PC-3 (cell line): Measurements from ENCODE around the gene ALX4. TPM values are rescaled to one million over a fixed set of nuclear protein-coding genes. Genes with fewer than 3 reads are reported as not detected.

Experiments used
- ATAC-seq: fragments of 200-7000 bp; cut with Tn5 transposase; 2 replicates; pipeline ENCODE4 v1.9.1; 2020; ENCODE audit warnings: mild to moderate bottlenecking, moderate library complexity
- Bru-seq: library from RNA; stranded (reverse); fragments of 400-500 nt; gene quantifications from one replicate; lab custom pipeline; 2021; lab: Mats Ljungman, UMichigan
- BruChase-seq, 2 experiments: library from RNA; stranded (reverse); fragments of 400-500 nt; gene quantifications; one replicate each; lab custom pipeline; 2021; lab: Mats Ljungman, UMichigan
- BruUV-seq: library from RNA; stranded (reverse); fragments of 400-500 nt; replicated peaks from 2 replicates; lab custom pipeline; 2021; lab: Mats Ljungman, UMichigan
- CTCF ChIA-PET: fragments of 300-600 bp; sonication (Branson Sonifier 250); formaldehyde crosslinking; loops from one replicate; lab custom pipeline; 2022; ENCODE audit warnings: antibody characterized with exemption; lab: Charles Lee
- POLR2A ChIA-PET: fragments of 300-600 bp; sonication (Branson Sonifier 250); formaldehyde crosslinking; loops from one replicate; lab custom pipeline; 2022; ENCODE audit warnings: antibody characterized with exemption; ENCODE audit not compliant: unreplicated experiment; lab: Charles Lee
- DNase-seq: peaks from one replicate; pipeline ENCODE4 v3.0.0-alpha.2; 2015
- H2AFZ ChIP-seq: fragments of 300-600 bp; sonication (generic); 2 replicates; pipeline ENCODE4 v1.6.0; 2016; ENCODE audit warnings: antibody characterized with exemption, low read length
- H3F3A ChIP-seq: fragments of 300-600 bp; sonication (generic); one replicate; pipeline ENCODE4 v1.6.0; 2017; ENCODE audit warnings: antibody characterized with exemption, low read length, control low read depth, mild to moderate bottlenecking; ENCODE audit not compliant: unreplicated experiment
- H3K27ac ChIP-seq: fragments of 300-600 bp; sonication (generic); 2 replicates; pipeline ENCODE4 v1.5.1; 2016; ENCODE audit warnings: mild to moderate bottlenecking, low read length
- H3K27me3 ChIP-seq: fragments of 300-600 bp; sonication (generic); 2 replicates; pipeline ENCODE4 v1.6.1; 2016; ENCODE audit warnings: low read length, mixed read lengths
- H3K36me3 ChIP-seq: fragments of 300-600 bp; sonication (generic); 2 replicates; pipeline ENCODE4 v1.6.1; 2016; ENCODE audit warnings: low read depth, mixed run types, low read length, mixed read lengths
- H3K4me1 ChIP-seq: fragments of 300-600 bp; sonication (generic); 2 replicates; pipeline ENCODE4 v1.5.1; 2016; ENCODE audit warnings: low read length; ENCODE audit not compliant: insufficient read depth
- H3K4me2 ChIP-seq: fragments of 300-600 bp; sonication (generic); 2 replicates; pipeline ENCODE4 v1.6.0; 2016; ENCODE audit warnings: low read length
- H3K4me3 ChIP-seq: fragments of 300-600 bp; sonication (generic); 2 replicates; pipeline ENCODE4 v1.5.1; 2016; ENCODE audit warnings: mild to moderate bottlenecking, low read length, mixed read lengths
- H3K79me2 ChIP-seq: fragments of 300-600 bp; sonication (generic); 2 replicates; pipeline ENCODE4 v1.6.1; 2017; ENCODE audit warnings: low read length, mixed read lengths
- H3K9ac ChIP-seq: fragments of 300-600 bp; sonication (generic); 2 replicates; pipeline ENCODE4 v1.6.0; 2016; ENCODE audit warnings: mild to moderate bottlenecking, low read length
- H3K9me2 ChIP-seq: fragments of 300-600 bp; sonication (generic); replicated peaks from 2 replicates; pipeline ENCODE4 v1.6.1; 2016; ENCODE audit warnings: mixed run types, low read length, mixed read lengths
- H3K9me3 ChIP-seq: fragments of 300-600 bp; sonication (generic); 2 replicates; pipeline ENCODE4 v1.6.1; 2016; ENCODE audit warnings: low read length, mixed read lengths
- H4K20me1 ChIP-seq: fragments of 300-600 bp; sonication (generic); 2 replicates; pipeline ENCODE4 v1.6.1; 2016; ENCODE audit warnings: low read length, mixed read lengths
- CTCF ChIP-seq: fragments of 300-600 bp; sonication (generic); conservative IDR thresholded peaks from 2 replicates; pipeline ENCODE4 v1.5.1; 2017; ENCODE audit warnings: antibody characterized with exemption, low read depth, mild to moderate bottlenecking, low read length
- EZH2 ChIP-seq: fragments of 300-600 bp; sonication (generic); IDR thresholded peaks from one replicate; pipeline ENCODE4 v1.6.1; 2017; ENCODE audit warnings: antibody characterized with exemption, mild to moderate bottlenecking, low read length; ENCODE audit not compliant: unreplicated experiment
- EZH2phosphoT487 ChIP-seq: fragments of 300-600 bp; sonication (generic); IDR thresholded peaks from 2 replicates; pipeline ENCODE4 v1.6.1; 2018; ENCODE audit warnings: mild to moderate bottlenecking, antibody characterized with exemption, low read length, borderline replicate concordance
- intact Hi-C: fragments of 100-400 bp; cut with micrococcal nuclease; formaldehyde crosslinking; loops from 2 replicates; pipeline ENCODE4 v1.9.0; 2023
- long read RNA-seq: library from polyadenylated mRNA; unstranded; transcript quantifications from one replicate; pipeline ENCODE4 v2.0.0, GENCODE V29; 2021; ENCODE audit not compliant: unreplicated experiment
- total RNA-seq: library from RNA; depleted of rRNA; stranded (reverse); fragments of >200 nt; gene quantifications from 2 replicates; pipeline ENCODE4 v1.2.3, GENCODE V29; 2014; rRNA removed

ALX4 gene
- total RNA-seq (not detected in 2 replicates), Bru-seq, nascent RNA (percentile 3 among the genes with signal in this experiment), BruChase-seq, experiment 1, labeled RNA remaining after a 6-hour chase (percentile 3 among the genes with signal in this experiment), BruChase-seq, experiment 2, labeled RNA remaining after a 2-hour chase (percentile 1 among the genes with signal in this experiment)
- long read RNA-seq, partial matches to known transcripts, result 0 of 1 reads
- long read RNA-seq, other reads (novel, unspliced or antisense), result 1 of 1 reads

GRCh38 chr11:44309478-44310205 is at the start of gene ALX4:
Gene ALX4, minus strand, starts transcription at chr11:44310139. Its CDS starts 77 bp downstream, at chr11:44310062.
- H3K9ac ChIP-seq, result no peak within 1 kb of the TSS
- H3K9me2 ChIP-seq, result no peaks in the 10 kb centered on the region
- peaks cover 62% of the 10 kb centered on the region for H3K27me3 ChIP-seq
- H3K4me3 ChIP-seq, result peak within 1 kb of the TSS; percentile 54
- H4K20me1 ChIP-seq, result no peaks in the 10 kb centered on the region
- DNase-seq, result peak; percentile 18
- no TSS peak for BruUV-seq
- no peaks in the 10 kb centered on the region for H3K79me2 ChIP-seq
- peak; percentile 70 for ATAC-seq
- H3K9me3 ChIP-seq, result no peaks in the 10 kb centered on the region
- no peak within 1 kb of the TSS for H3K27ac ChIP-seq
- H3K4me1 ChIP-seq, result no peaks in the 10 kb centered on the region
- H2AFZ ChIP-seq, result peak within 1 kb of the TSS; percentile 38; the same call in 1 of the 2 replicates
- peak within 1 kb of the TSS; percentile 72 for H3K4me2 ChIP-seq
- H3K36me3 ChIP-seq, result no peaks in the 10 kb centered on the region
- intact Hi-C loops, result no loop called here
- POLR2A ChIA-PET, result no interaction called here
- no peaks in the 10 kb centered on the region for H3F3A ChIP-seq
- CTCF ChIA-PET, result no interaction called here
- TF ChIP-seq EZH2phosphoT487 (no peak; the same call in 1 of the 2 replicates), EZH2 (peak; percentile 86)

- no peak overlapping the region for H3K27ac ChIP-seq
- H2AFZ ChIP-seq, result no peak overlapping the region
- no peak for TF ChIP-seq EZH2
- no peak for TF ChIP-seq CTCF
- no peak for TF ChIP-seq EZH2phosphoT487
- no peaks in the 10 kb centered on the region for H4K20me1 ChIP-seq
- H3F3A ChIP-seq, result no peaks in the 10 kb centered on the region
- no TSS peak for BruUV-seq
- H3K4me1 ChIP-seq, result no peaks in the 10 kb centered on the region; the same call in 1 of the 2 replicates
- DNase-seq, result no peak
- no peaks in the 10 kb centered on the region for H3K36me3 ChIP-seq
- CTCF ChIA-PET, result no interaction called here
- POLR2A ChIA-PET, result no interaction called here
- ATAC-seq, result no peak
- H3K9me3 ChIP-seq, result no peaks in the 10 kb centered on the region
- H3K79me2 ChIP-seq, result no peaks in the 10 kb centered on the region
- no peak overlapping the region for H3K4me3 ChIP-seq
- H3K9me2 ChIP-seq, result no peaks in the 10 kb centered on the region
- no peak overlapping the region for H3K9ac ChIP-seq
- H3K4me2 ChIP-seq, result no peak overlapping the region
- intact Hi-C loops, result no loop called here
- H3K27me3 ChIP-seq, result peaks cover 48% of the 10 kb centered on the region
Observed at GRCh38 chr11:44359162-44359561, 49.2 kb upstream of the ALX4 start.

GRCh38 chr11:44358713-44359112 is 48.8 kb upstream of the ALX4 start:
- ChIA-PET POLR2A (interaction anchor here (0.6 kb wide), 1 partner anchor 175 kb away, joined by 4 read pairs; no protein-coding TSS in a partner anchor), CTCF (no interaction called here)

More at GRCh38 chr11:44358713-44359112, 48.8 kb upstream of the ALX4 start:
- H2AFZ ChIP-seq, result no peak overlapping the region
- H3K9me2 ChIP-seq, result no peaks in the 10 kb centered on the region
- H3K9me3 ChIP-seq, result no peaks in the 10 kb centered on the region
- ATAC-seq, result no peak
- no peak overlapping the region for H3K4me3 ChIP-seq
- DNase-seq, result no peak
- no peaks in the 10 kb centered on the region for H3F3A ChIP-seq
- no peak overlapping the region for H3K9ac ChIP-seq
- H3K27ac ChIP-seq, result no peak overlapping the region
- H3K79me2 ChIP-seq, result no peaks in the 10 kb centered on the region
- H3K4me1 ChIP-seq, result no peaks in the 10 kb centered on the region; the same call in 1 of the 2 replicates
- no peak overlapping the region for H3K4me2 ChIP-seq
- TF ChIP-seq CTCF, result no peak
- no peak for TF ChIP-seq EZH2phosphoT487
- no peak for TF ChIP-seq EZH2
- BruUV-seq, result no TSS peak
- peaks cover 44% of the 10 kb centered on the region for H3K27me3 ChIP-seq
- no peaks in the 10 kb centered on the region for H4K20me1 ChIP-seq
- intact Hi-C loops, result no loop called here
- H3K36me3 ChIP-seq, result no peaks in the 10 kb centered on the region
